Measurements from ENCODE around the gene FOXF2.

DNA sequence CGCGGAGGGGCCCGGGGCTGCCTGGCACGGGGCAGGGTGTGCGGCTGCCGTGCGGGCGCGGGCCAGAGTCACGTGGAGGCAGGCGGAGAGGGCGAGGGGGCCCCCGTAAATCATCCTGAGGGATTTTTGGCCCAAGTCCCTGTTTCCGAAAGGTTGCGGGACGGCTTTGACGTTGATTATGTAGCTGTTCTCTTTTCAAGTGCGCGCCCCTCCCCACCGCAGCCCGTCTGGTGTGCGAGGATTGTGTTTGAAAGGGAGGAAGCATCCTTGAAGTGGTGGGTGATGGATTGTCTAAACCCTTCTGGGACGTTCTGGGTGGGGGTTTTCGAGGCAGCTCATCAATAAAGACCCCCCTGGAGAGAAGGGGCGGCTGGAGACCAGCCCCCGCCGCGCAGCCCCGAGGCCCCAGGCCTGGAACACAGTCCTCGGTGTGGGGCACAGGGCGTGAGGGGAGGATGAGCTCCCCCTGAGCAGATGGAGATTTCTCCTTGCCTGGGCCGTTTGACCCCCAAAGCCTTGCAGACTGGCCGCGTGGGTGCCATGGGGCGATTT, 7.0 kb upstream of the FOXF2 start:
- TF ChIP-seq, protein P1, sequence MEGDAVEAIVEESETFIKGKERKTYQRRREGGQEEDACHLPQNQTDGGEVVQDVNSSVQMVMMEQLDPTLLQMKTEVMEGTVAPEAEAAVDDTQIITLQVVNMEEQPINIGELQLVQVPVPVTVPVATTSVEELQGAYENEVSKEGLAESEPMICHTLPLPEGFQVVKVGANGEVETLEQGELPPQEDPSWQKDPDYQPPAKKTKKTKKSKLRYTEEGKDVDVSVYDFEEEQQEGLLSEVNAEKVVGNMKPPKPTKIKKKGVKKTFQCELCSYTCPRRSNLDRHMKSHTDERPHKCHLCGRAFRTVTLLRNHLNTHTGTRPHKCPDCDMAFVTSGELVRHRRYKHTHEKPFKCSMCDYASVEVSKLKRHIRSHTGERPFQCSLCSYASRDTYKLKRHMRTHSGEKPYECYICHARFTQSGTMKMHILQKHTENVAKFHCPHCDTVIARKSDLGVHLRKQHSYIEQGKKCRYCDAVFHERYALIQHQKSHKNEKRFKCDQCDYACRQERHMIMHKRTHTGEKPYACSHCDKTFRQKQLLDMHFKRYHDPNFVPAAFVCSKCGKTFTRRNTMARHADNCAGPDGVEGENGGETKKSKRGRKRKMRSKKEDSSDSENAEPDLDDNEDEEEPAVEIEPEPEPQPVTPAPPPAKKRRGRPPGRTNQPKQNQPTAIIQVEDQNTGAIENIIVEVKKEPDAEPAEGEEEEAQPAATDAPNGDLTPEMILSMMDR (IDR thresholded peaks at IDR 0.05 in 2 of 3, conservative IDR thresholded peaks at IDR 0.05 in 1 of 3; ENCODE audit: control insufficient read depth in 2 of 3, extremely low read depth in 1 of 3, insufficient read depth in 1 of 3, low read depth in 3 of 3, low read length in 3 of 3): no peak
- TF ChIP-seq JUNB (IDR thresholded peaks at IDR 0.05) (no peak), NRF1 (conservative IDR thresholded peaks at IDR 0.05; ENCODE audit: low read depth, low read length) (no peak), CREB1 (IDR thresholded peaks at IDR 0.05; ENCODE audit: low read depth) (no peak), POLR2A (IDR thresholded peaks at IDR 0.05; ENCODE audit: low read depth, low read length) (no peak)
- TF ChIP-seq, protein P2, sequence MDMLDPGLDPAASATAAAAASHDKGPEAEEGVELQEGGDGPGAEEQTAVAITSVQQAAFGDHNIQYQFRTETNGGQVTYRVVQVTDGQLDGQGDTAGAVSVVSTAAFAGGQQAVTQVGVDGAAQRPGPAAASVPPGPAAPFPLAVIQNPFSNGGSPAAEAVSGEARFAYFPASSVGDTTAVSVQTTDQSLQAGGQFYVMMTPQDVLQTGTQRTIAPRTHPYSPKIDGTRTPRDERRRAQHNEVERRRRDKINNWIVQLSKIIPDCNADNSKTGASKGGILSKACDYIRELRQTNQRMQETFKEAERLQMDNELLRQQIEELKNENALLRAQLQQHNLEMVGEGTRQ (IDR thresholded peaks at IDR 0.05; ENCODE audit: borderline replicate concordance, low read depth, low read length): no peak
